HepG2 (cell line): ENCODE data around the gene UBE2O. TPM values are rescaled to one million over a fixed set of nuclear protein-coding genes. Genes with fewer than 3 reads are reported as not detected.

ENCODE experiments used
- ATF1 ChIP-seq: IDR thresholded peaks from 2 replicates; pipeline ENCODE4 v1.6.1; 2016; ENCODE audit warnings: mild to moderate bottlenecking, control low read depth
- CCDC6 ChIP-seq: sonication (generic); formaldehyde crosslinking; IDR thresholded peaks from 2 replicates; pipeline ENCODE4 v1.8.1; 2022; ENCODE audit warnings: mild to moderate bottlenecking, missing genetic modification reagents, moderate library complexity
- DMTF1 ChIP-seq: sonication (generic); formaldehyde crosslinking; IDR thresholded peaks from 2 replicates; pipeline ENCODE4 v1.4.0; 2020; ENCODE audit warnings: mild to moderate bottlenecking, missing genetic modification reagents
- FOSL1 ChIP-seq: sonication (generic); formaldehyde crosslinking; IDR thresholded peaks from 2 replicates; pipeline ENCODE4 v1.9.0; 2021; ENCODE audit warnings: missing genetic modification reagents, borderline replicate concordance
- GRHL1 ChIP-seq: sonication (generic); formaldehyde crosslinking; conservative IDR thresholded peaks from 2 replicates; pipeline ENCODE4 v1.8.0; 2022; ENCODE audit warnings: missing genetic modification reagents
- HNF4A ChIP-seq: sonication (generic); formaldehyde crosslinking; IDR thresholded peaks from 2 replicates; pipeline ENCODE4 v1.4.0; 2020; ENCODE audit warnings: missing genetic modification reagents
- MAZ ChIP-seq, 2 experiments: sonication (generic) in 1 of 2; formaldehyde crosslinking in 1 of 2; IDR thresholded peaks; 2 replicates each; pipeline versions ENCODE4 v1.5.0 to v1.6.1; 2012 to 2020; ENCODE audit warnings: low read depth in 2 of 2, mild to moderate bottlenecking in 2 of 2, borderline replicate concordance in 1 of 2, improper control_type of control experiment in 1 of 2, low read length in 1 of 2, missing genetic modification reagents in 1 of 2, moderate library complexity in 1 of 2
- RAD51 ChIP-seq: fragments of 450-650 bp; IDR thresholded peaks from 2 replicates; pipeline ENCODE4 v1.6.1; 2016; ENCODE audit warnings: borderline replicate concordance
- TOE1 ChIP-seq: sonication (generic); formaldehyde crosslinking; IDR thresholded peaks from 2 replicates; pipeline ENCODE4 v1.4.0; 2020; ENCODE audit warnings: mild to moderate bottlenecking, missing genetic modification reagents
- YEATS2 ChIP-seq: sonication (generic); formaldehyde crosslinking; IDR thresholded peaks from 2 replicates; pipeline ENCODE4 v1.4.0; 2020; ENCODE audit warnings: missing genetic modification reagents, borderline replicate concordance
- ZFP36 ChIP-seq: fragments of 150-350 bp; IDR thresholded peaks from 2 replicates; pipeline ENCODE4 v1.6.1; 2018; ENCODE audit warnings: borderline replicate concordance, low read length, low read depth; ENCODE audit not compliant: partially characterized antibody
- ZNF367 ChIP-seq: sonication (generic); formaldehyde crosslinking; IDR thresholded peaks from 2 replicates; pipeline ENCODE4 v1.4.0; 2020; ENCODE audit warnings: missing genetic modification reagents, borderline replicate concordance
- polyA plus RNA-seq, 8 experiments: library from polyadenylated mRNA; depleted of rRNA in 3 of 8; stranded (reverse) in 7 of 8; unstranded in 1 of 8; fragments of >200 nt; fragmentation: Illumina TruSeq in 4 of 8; extraction: Trizol in 4 of 8; gene quantifications; 2 replicates each; pipeline versions ENCODE4 v1.2.1 to v1.2.3, GENCODE V29; 2011 to 2016; ENCODE audit warnings: low read depth in 4 of 8, missing spikeins in 1 of 8, mixed read lengths in 1 of 8; ENCODE audit not compliant: insufficient read depth in 1 of 8
- total RNA-seq, 5 experiments: library from RNA; depleted of rRNA; stranded (reverse); fragments of >200 nt; fragmentation: Illumina TruSeq; extraction: Trizol; gene quantifications; 2 replicates each; pipeline ENCODE4 v1.2.3, GENCODE V29; 2016; ENCODE audit warnings: low read depth in 1 of 5
- TF ChIP-seq, protein P1 (sequence below): IDR thresholded peaks from 2 replicates; pipeline ENCODE4 v1.6.1; 2018; ENCODE audit warnings: missing genetic modification reagents
- TF ChIP-seq, protein P2 (sequence below): sonication (generic); formaldehyde crosslinking; IDR thresholded peaks from 2 replicates; pipeline ENCODE4 v1.8.1; 2023; ENCODE audit warnings: mild to moderate bottlenecking, missing genetic modification reagents
- TF ChIP-seq, protein P3 (sequence below): sonication (generic); formaldehyde crosslinking; IDR thresholded peaks from 2 replicates; pipeline ENCODE4 v1.4.0; 2020; ENCODE audit warnings: missing genetic modification reagents
- TF ChIP-seq, protein P4 (sequence below): fragments of 450-650 bp; IDR thresholded peaks from 2 replicates; pipeline ENCODE4 v1.6.1; 2017; ENCODE audit warnings: mild to moderate bottlenecking

Gene UBE2O
- total and polyA plus RNA-seq, 2 of the 13 experiments (the other 11 are each of a cell fraction or from before 2014, with no cell fraction given), result 21.5 to 23.5 TPM

DNA sequence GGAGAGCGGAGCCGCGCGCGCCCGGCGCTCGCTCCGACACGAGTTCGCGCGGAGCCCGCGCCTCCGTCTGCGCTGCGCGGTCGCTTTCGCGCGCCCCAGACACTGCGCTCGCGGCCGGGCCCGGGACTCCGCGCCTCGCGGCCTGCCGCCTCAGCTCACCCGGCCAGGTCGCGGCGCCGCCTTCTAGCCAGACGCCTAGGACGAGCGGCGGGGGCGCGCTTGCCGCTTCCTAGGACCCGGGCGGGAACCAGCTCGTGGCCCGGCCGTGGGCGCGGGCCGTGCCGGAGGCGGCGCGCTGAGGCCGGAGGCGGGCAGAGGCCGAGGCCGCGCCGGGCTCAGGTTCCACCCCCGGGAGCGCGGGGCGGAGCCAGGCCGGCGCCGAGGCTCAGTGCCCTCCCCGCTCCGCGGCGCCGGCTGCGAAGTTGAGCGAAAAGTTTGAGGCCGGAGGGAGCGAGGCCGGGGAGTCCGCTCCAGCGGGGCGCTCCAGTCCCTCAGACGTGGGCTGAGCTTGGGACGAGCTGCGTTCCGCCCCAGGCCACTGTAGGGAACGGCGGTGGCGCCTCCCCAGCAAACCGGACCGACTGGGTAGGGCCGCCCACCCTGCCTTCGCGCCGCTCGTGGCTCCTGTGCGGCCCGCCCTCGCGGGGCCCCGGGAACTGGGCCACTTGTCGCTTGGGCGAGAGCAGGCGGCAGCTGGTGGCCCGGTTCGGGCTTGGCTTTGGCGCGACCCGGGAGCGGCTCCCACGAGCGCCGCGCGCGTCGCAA is 68.5 kb downstream of the UBE2O start, which contains the start of gene SPHK1 (continued):
- no peak for TF ChIP-seq DMTF1 (CRISPR knock-in tag)
- TF ChIP-seq, protein P1, sequence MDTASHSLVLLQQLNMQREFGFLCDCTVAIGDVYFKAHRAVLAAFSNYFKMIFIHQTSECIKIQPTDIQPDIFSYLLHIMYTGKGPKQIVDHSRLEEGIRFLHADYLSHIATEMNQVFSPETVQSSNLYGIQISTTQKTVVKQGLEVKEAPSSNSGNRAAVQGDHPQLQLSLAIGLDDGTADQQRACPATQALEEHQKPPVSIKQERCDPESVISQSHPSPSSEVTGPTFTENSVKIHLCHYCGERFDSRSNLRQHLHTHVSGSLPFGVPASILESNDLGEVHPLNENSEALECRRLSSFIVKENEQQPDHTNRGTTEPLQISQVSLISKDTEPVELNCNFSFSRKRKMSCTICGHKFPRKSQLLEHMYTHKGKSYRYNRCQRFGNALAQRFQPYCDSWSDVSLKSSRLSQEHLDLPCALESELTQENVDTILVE (CRISPR knock-in tag), result peak; percentile 17; the same call in 1 of the 2 replicates
- TF ChIP-seq GRHL1 (CRISPR knock-in tag), result no peak
- peak; percentile 45; the same call in 1 of the 2 replicates for TF ChIP-seq MAZ (IDR thresholded peaks at IDR 0.05; ENCODE audit: borderline replicate concordance, low read depth, low read length)
- peak; percentile 60 for TF ChIP-seq MAZ (CRISPR knock-in tag; IDR thresholded peaks at IDR 0.05; ENCODE audit: low read depth)
- no peak for TF ChIP-seq RAD51
- TF ChIP-seq, protein P2, sequence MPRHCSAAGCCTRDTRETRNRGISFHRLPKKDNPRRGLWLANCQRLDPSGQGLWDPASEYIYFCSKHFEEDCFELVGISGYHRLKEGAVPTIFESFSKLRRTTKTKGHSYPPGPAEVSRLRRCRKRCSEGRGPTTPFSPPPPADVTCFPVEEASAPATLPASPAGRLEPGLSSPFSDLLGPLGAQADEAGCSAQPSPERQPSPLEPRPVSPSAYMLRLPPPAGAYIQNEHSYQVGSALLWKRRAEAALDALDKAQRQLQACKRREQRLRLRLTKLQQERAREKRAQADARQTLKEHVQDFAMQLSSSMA (CRISPR knock-in tag), result no peak
- no peak for TF ChIP-seq ATF1 (CRISPR knock-in tag)
- TF ChIP-seq YEATS2 (CRISPR knock-in tag), result no peak
- TF ChIP-seq CCDC6 (CRISPR knock-in tag), result peak; percentile 76
- TF ChIP-seq, protein P3, sequence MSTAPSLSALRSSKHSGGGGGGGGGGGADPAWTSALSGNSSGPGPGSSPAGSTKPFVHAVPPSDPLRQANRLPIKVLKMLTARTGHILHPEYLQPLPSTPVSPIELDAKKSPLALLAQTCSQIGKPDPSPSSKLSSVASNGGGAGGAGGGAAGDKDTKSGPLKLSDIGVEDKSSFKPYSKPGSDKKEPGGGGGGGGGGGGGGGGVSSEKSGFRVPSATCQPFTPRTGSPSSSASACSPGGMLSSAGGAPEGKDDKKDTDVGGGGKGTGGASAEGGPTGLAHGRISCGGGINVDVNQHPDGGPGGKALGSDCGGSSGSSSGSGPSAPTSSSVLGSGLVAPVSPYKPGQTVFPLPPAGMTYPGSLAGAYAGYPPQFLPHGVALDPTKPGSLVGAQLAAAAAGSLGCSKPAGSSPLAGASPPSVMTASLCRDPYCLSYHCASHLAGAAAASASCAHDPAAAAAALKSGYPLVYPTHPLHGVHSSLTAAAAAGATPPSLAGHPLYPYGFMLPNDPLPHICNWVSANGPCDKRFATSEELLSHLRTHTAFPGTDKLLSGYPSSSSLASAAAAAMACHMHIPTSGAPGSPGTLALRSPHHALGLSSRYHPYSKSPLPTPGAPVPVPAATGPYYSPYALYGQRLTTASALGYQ (CRISPR knock-in tag), result no peak
- no peak for TF ChIP-seq HNF4A (CRISPR knock-in tag)
- TF ChIP-seq FOSL1, result peak; percentile 37
- no peak for TF ChIP-seq TOE1 (CRISPR knock-in tag)
- no peak for TF ChIP-seq ZFP36
- TF ChIP-seq, protein P4, sequence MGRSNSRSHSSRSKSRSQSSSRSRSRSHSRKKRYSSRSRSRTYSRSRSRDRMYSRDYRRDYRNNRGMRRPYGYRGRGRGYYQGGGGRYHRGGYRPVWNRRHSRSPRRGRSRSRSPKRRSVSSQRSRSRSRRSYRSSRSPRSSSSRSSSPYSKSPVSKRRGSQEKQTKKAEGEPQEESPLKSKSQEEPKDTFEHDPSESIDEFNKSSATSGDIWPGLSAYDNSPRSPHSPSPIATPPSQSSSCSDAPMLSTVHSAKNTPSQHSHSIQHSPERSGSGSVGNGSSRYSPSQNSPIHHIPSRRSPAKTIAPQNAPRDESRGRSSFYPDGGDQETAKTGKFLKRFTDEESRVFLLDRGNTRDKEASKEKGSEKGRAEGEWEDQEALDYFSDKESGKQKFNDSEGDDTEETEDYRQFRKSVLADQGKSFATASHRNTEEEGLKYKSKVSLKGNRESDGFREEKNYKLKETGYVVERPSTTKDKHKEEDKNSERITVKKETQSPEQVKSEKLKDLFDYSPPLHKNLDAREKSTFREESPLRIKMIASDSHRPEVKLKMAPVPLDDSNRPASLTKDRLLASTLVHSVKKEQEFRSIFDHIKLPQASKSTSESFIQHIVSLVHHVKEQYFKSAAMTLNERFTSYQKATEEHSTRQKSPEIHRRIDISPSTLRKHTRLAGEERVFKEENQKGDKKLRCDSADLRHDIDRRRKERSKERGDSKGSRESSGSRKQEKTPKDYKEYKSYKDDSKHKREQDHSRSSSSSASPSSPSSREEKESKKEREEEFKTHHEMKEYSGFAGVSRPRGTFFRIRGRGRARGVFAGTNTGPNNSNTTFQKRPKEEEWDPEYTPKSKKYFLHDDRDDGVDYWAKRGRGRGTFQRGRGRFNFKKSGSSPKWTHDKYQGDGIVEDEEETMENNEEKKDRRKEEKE, result no peak
- no peak; the same call in 1 of the 2 replicates for TF ChIP-seq ZNF367 (CRISPR knock-in tag)
